GM23248 (cell line): Measurements from ENCODE around the gene NAXD. TPM values are rescaled to one million over a fixed set of nuclear protein-coding genes. Genes with fewer than 3 reads are reported as not detected.

Experiments used
- DNase-seq: peaks from one replicate; pipeline ENCODE4 v3.0.0-alpha.2; 2015
- H2AFZ ChIP-seq: fragments of 200-600 bp; sonication (generic); 2 replicates; pipeline ENCODE4 v1.6.1; 2016; ENCODE audit warnings: antibody characterized with exemption
- H3F3A ChIP-seq: fragments of 200-600 bp; sonication (generic); 2 replicates; pipeline ENCODE4 v1.6.1; 2016; ENCODE audit warnings: mild to moderate bottlenecking, antibody characterized with exemption, mixed run types; ENCODE audit not compliant: insufficient read depth
- H3K27ac ChIP-seq: fragments of 200-600 bp; sonication (generic); 2 replicates; pipeline ENCODE4 v1.5.1; 2016; ENCODE audit warnings: mild to moderate bottlenecking
- H3K27me3 ChIP-seq: fragments of 200-600 bp; sonication (generic); replicated peaks from 2 replicates; pipeline ENCODE4 v1.6.1; 2016; ENCODE audit warnings: mild to moderate bottlenecking; ENCODE audit not compliant: insufficient read depth
- H3K36me3 ChIP-seq: fragments of 200-600 bp; sonication (generic); 2 replicates; pipeline ENCODE4 v1.6.1; 2016; ENCODE audit warnings: low read depth, mild to moderate bottlenecking
- H3K4me1 ChIP-seq: fragments of 200-600 bp; sonication (generic); 2 replicates; pipeline ENCODE4 v1.6.1; 2016; ENCODE audit warnings: mild to moderate bottlenecking; ENCODE audit not compliant: insufficient read depth
- H3K4me2 ChIP-seq: fragments of 200-600 bp; sonication (generic); one replicate; pipeline ENCODE4 v1.6.1; 2016; ENCODE audit warnings: mild to moderate bottlenecking; ENCODE audit not compliant: unreplicated experiment
- H3K4me3 ChIP-seq: fragments of 200-600 bp; sonication (generic); 2 replicates; pipeline ENCODE4 v1.5.1; 2016; ENCODE audit warnings: mild to moderate bottlenecking
- H3K79me2 ChIP-seq: fragments of 200-600 bp; sonication (generic); 2 replicates; pipeline ENCODE4 v1.6.1; 2016; ENCODE audit warnings: mild to moderate bottlenecking; ENCODE audit not compliant: insufficient read depth
- H3K9ac ChIP-seq: fragments of 200-600 bp; sonication (generic); 2 replicates; pipeline ENCODE4 v1.6.1; 2016; ENCODE audit warnings: mild to moderate bottlenecking
- H3K9me2 ChIP-seq: fragments of 200-600 bp; sonication (generic); 2 replicates; pipeline ENCODE4 v1.6.1; 2016; ENCODE audit warnings: mixed run types, mild to moderate bottlenecking, moderate library complexity; ENCODE audit not compliant: insufficient read depth
- H3K9me3 ChIP-seq: fragments of 200-600 bp; sonication (generic); one replicate; pipeline ENCODE4 v1.6.1; 2017; ENCODE audit warnings: low read depth
- H4K20me1 ChIP-seq: fragments of 200-600 bp; sonication (generic); 2 replicates; pipeline ENCODE4 v1.6.0; 2016; ENCODE audit not compliant: insufficient read depth
- EZH2 ChIP-seq: fragments of 200-600 bp; sonication (generic); IDR thresholded peaks from 2 replicates; pipeline ENCODE4 v1.6.1; 2018; ENCODE audit warnings: antibody characterized with exemption, mild to moderate bottlenecking; ENCODE audit not compliant: insufficient read depth, poor library complexity, severe bottlenecking
- EZH2phosphoT487 ChIP-seq: fragments of 200-600 bp; sonication (generic); IDR thresholded peaks from 2 replicates; pipeline ENCODE4 v1.6.1; 2018; ENCODE audit warnings: antibody characterized with exemption, moderate library complexity, mild to moderate bottlenecking, low read depth; ENCODE audit not compliant: insufficient read depth
- WGBS, 2 experiments: methylation state at CpG; one replicate each; pipeline ENCODE4 v1.1.6; 2015 to 2017; ENCODE audit warnings: low lambda C conversion rate in 2 of 2, low coverage in 1 of 2; ENCODE audit errors: missing lambda C conversion rate in 2 of 2; 5-methylcytosine and 5-hydroxymethylcytosine counted together
- in situ Hi-C: fragments of 300-500 bp; cut with MboI; formaldehyde crosslinking; loops from 2 replicates; pipeline ENCODE4 v1.15.0; 2020
- polyA plus RNA-seq: library from polyadenylated mRNA; unstranded; fragments of >200 nt; fragmentation: Nextera tagmentation; extraction: Ambion mirVana; gene quantifications from 2 replicates; pipeline ENCODE4 v1.2.1, GENCODE V29; 2016
- total RNA-seq: library from RNA; depleted of rRNA; stranded (reverse); fragments of >200 nt; shearing (Covaris generic); gene quantifications from 2 replicates; pipeline ENCODE4 v1.2.3, GENCODE V29; 2014

NAXD gene
- total and polyA plus RNA-seq, 2 experiments from 2014 or later, result 23.5 to 26.9 TPM

DNA sequence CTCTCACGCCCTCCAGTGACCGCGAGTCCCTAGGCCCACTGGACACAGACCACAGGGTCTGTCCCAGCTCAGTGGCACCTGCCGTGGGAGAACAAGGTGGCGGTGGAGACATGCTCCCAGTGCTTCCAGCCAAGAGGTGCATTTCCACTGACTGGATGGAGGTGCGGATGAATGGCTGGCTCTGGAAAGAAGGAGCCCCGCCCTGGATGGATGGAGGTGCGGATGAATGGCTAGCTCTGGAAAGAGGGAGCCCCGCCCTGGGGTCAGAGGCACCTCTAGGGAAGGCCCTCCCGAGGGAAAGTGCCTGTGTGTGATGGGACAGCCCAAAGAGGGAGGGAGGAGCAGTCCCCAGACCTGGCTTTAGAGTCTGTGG lies 32.0 kb downstream of the NAXD start:
- H3K4me3 ChIP-seq, result no peak overlapping the region
- H3K36me3 ChIP-seq, result 0 out of 2 replicates have a peak, but pooled peaks cover 8% of the 10 kb centered on the region
- H3K27ac ChIP-seq, result no peak overlapping the region
- in situ Hi-C loops, result no loop called here
- WGBS, 2 experiments, result 86 to 88% methylated on average over 10 of the region's 10 CpGs
- H3K9me3 ChIP-seq, result no peaks in the 10 kb centered on the region
- H3K27me3 ChIP-seq, result no peaks in the 10 kb centered on the region
- no peaks in the 10 kb centered on the region for H4K20me1 ChIP-seq
- no peak for TF ChIP-seq EZH2phosphoT487
- TF ChIP-seq EZH2, result no peak
- no peak overlapping the region for H3K4me2 ChIP-seq
- no peak overlapping the region for H2AFZ ChIP-seq
- DNase-seq, result no peak
- H3K79me2 ChIP-seq, result no peaks in the 10 kb centered on the region
- no peaks in the 10 kb centered on the region for H3F3A ChIP-seq
- no peak overlapping the region for H3K9ac ChIP-seq
- H3K9me2 ChIP-seq, result no peaks in the 10 kb centered on the region
- no peaks in the 10 kb centered on the region for H3K4me1 ChIP-seq

DNA sequence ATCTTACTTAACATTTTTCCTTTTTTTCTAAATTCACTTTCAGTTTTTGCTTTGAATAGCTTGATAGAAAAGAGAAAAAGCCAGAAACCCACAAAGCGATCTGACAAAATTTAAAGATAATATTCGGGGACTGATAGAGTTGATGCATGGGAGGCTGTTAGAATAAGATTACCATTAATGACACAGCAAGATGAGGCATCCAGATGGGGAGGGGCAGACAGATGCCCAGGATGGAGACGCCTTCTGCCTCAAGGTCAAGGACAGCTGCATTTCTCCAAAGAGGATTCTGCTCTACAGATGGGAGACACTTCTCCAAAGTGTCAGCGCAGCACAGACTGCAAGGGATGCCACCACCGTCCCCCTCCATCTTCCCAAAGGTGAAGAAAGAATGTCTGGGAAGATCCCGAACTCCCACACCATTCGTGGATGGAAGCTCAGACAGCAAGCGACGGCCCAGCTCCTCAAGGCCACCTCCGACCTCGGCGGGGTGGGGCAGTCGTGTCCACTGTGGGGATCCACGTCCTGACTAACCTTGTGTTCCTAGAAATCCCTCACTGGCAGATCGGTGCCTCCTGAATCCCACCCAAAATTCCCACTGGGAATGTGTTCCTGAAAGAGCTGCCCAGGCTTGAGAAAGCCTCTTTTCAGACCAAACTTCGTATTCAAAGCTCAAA lies 32.9 kb downstream of the NAXD start:
- H3K9ac ChIP-seq, result no peak overlapping the region
- H4K20me1 ChIP-seq, result no peaks in the 10 kb centered on the region
- H3F3A ChIP-seq, result no peaks in the 10 kb centered on the region
- H3K27me3 ChIP-seq, result no peaks in the 10 kb centered on the region
- TF ChIP-seq EZH2, result no peak
- no peak for TF ChIP-seq EZH2phosphoT487
- no peak for DNase-seq
- in situ Hi-C loops, result no loop called here
- WGBS, 2 experiments, result 74 to 79% methylated on average over 16 of the region's 16 CpGs
- no peak overlapping the region for H2AFZ ChIP-seq
- no peaks in the 10 kb centered on the region for H3K4me1 ChIP-seq
- H3K79me2 ChIP-seq, result no peaks in the 10 kb centered on the region
- H3K27ac ChIP-seq, result no peak overlapping the region
- no peak overlapping the region for H3K4me2 ChIP-seq
- no peaks in the 10 kb centered on the region for H3K36me3 ChIP-seq
- H3K9me3 ChIP-seq, result no peaks in the 10 kb centered on the region
- no peak overlapping the region for H3K4me3 ChIP-seq
- no peaks in the 10 kb centered on the region for H3K9me2 ChIP-seq

- Histone ChIP-seq H3F3A (no peaks in the 10 kb centered on the region), H3K9me3 (no peaks in the 10 kb centered on the region), H3K36me3 (no peaks in the 10 kb centered on the region), H3K4me2 (no peak overlapping the region), H3K27ac (no peak overlapping the region), H3K4me3 (no peak overlapping the region), H3K27me3 (no peaks in the 10 kb centered on the region), H4K20me1 (no peaks in the 10 kb centered on the region), H3K4me1 (no peaks in the 10 kb centered on the region), H3K9ac (no peak overlapping the region), H3K79me2 (no peaks in the 10 kb centered on the region), H2AFZ (no peak overlapping the region), H3K9me2 (no peaks in the 10 kb centered on the region)
- 81% methylated on average over 35 of the region's 35 CpGs for WGBS, 2 experiments
- DNase-seq, result no peak
- TF ChIP-seq EZH2phosphoT487 (no peak), EZH2 (no peak)
- in situ Hi-C loops, result no loop called here
These were observed 33.6 kb downstream of the NAXD start for GRCh38 chr13:110648848-110649421.

GRCh38 chr13:110649551-110649950 lies 34.2 kb downstream of the NAXD start:
- TF ChIP-seq EZH2phosphoT487 (no peak), EZH2 (no peak)
- Histone ChIP-seq H3K9me2 (no peaks in the 10 kb centered on the region), H3K36me3 (no peaks in the 10 kb centered on the region), H2AFZ (no peak overlapping the region), H4K20me1 (no peaks in the 10 kb centered on the region), H3K4me2 (no peak overlapping the region), H3K79me2 (no peaks in the 10 kb centered on the region; the same call in 1 of the 2 replicates), H3K9me3 (no peaks in the 10 kb centered on the region), H3F3A (no peaks in the 10 kb centered on the region), H3K27me3 (no peaks in the 10 kb centered on the region), H3K9ac (no peak overlapping the region), H3K27ac (no peak overlapping the region), H3K4me3 (no peak overlapping the region), H3K4me1 (no peaks in the 10 kb centered on the region)
- WGBS, 2 experiments, result 95 to 96% methylated on average over 7 of the region's 7 CpGs
- in situ Hi-C loops, result no loop called here
- no peak for DNase-seq
